Upper lobe of left lung (tissue), 6 donors: ENCODE data around the gene NKAIN2. TPM values are rescaled to one million over a fixed set of nuclear protein-coding genes. Genes with fewer than 3 reads are reported as not detected.

Experiments used
- ATAC-seq, 2 donors: fragments of 200-7000 bp; cut with Tn5 transposase; one replicate each; pipeline ENCODE4 v1.9.1; 2022; ENCODE audit warnings: mild to moderate bottlenecking in 2 of 2, moderate library complexity in 2 of 2; ENCODE audit not compliant: low FRiP score in 2 of 2
- DNase-seq, 2 donors: peaks; one replicate each; pipeline ENCODE4 v3.0.0-alpha.2; 2019 to 2020
- H3K27ac ChIP-seq, 4 donors: fragments of 200-600 bp; sonication (generic); one replicate each; pipeline ENCODE4 v1.5.1; 2016 to 2019
- H3K27me3 ChIP-seq, 4 donors: fragments of 200-600 bp; sonication (generic); one replicate each; pipeline ENCODE4 v1.5.1; 2017 to 2019
- H3K36me3 ChIP-seq, 4 donors: fragments of 200-600 bp; sonication (generic); one replicate each; pipeline ENCODE4 v1.5.1; 2016 to 2019
- H3K4me1 ChIP-seq, 4 donors: fragments of 200-600 bp; sonication (generic); one replicate each; pipeline ENCODE4 v1.5.1; 2018 to 2019
- H3K4me3 ChIP-seq, 4 donors: fragments of 200-600 bp; sonication (generic); one replicate each; pipeline ENCODE4 v1.5.1; 2017 to 2019; ENCODE audit warnings: mild to moderate bottlenecking in 2 of 4, moderate library complexity in 1 of 4
- H3K9me3 ChIP-seq, 4 donors: fragments of 200-600 bp; sonication (generic); one replicate each; pipeline ENCODE4 v1.5.1; 2018 to 2019
- EP300 ChIP-seq, 4 donors: sonication (generic); formaldehyde crosslinking; IDR thresholded peaks; one replicate each; pipeline ENCODE4 v1.5.1; 2017; ENCODE audit warnings: antibody characterized with exemption in 4 of 4, control low read depth in 2 of 4
- POLR2A ChIP-seq, 4 donors: fragments of 450-650 bp; IDR thresholded peaks; one replicate each; pipeline ENCODE4 v1.5.1; 2016 to 2017; ENCODE audit warnings: antibody characterized with exemption in 4 of 4, mild to moderate bottlenecking in 2 of 4
- POLR2AphosphoS5 ChIP-seq, 2 donors: sonication (generic); formaldehyde crosslinking; IDR thresholded peaks; one replicate each; pipeline ENCODE4 v1.5.1; 2017; ENCODE audit warnings: antibody characterized with exemption in 2 of 2
- WGBS, 2 donors: methylation state at CpG; one replicate each; pipeline ENCODE4 v1.1.5; 2017 to 2018; 5-methylcytosine and 5-hydroxymethylcytosine counted together
- total RNA-seq, 6 donors: library from RNA; depleted of rRNA in 4 of 6; stranded (reverse); fragments of >200 nt in 4 of 6; gene quantifications; one replicate each; pipeline versions ENCODE4 v1.1.0 to v1.2.1, GENCODE V29; 2016 to 2021
- TF ChIP-seq, protein P1 (sequence below), 6 experiments: fragments of 450-650 bp in 4 of 6; fragments of 200-600 bp in 2 of 6; sonication (generic) in 2 of 6; IDR thresholded peaks; one replicate each; pipeline ENCODE4 v1.5.1; 2016 to 2019; ENCODE audit warnings: antibody characterized with exemption in 6 of 6
- donor health status: DM: no; HTN: no; CAD: no; lungs with moderate emphysema.
- donor health status: DM: no; HTN: yes; CAD: no; lungs with severe emphysema.

Gene NKAIN2
- total RNA-seq, 6 donors from 2014 or later, result 0.13 to 0.20 TPM; not detected in 4

DNA sequence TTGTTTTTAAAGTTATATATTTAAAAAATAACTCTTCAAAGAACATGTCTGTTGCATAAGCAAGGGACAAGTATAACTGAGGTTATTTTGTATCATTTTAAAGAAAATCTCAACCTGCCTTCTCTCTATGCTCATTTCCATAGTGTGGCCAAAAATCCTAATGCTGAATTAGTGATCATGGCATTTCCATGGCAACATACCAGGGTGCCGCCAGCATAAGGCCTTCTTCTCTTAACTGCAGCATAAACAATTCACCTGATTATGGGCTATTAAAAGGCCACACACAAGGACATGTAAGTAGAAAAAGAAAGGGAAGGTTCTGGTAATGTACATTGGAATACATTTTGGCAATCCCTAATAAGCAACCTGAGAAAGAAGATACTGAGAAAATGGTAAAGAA, 1063.5 kb downstream of the NKAIN2 start:
- WGBS, 2 donors, result 38 to 86% methylated on average over 1 of the region's 1 CpG
- DNase-seq (no peak), ATAC-seq (no peak)
- H3K36me3 ChIP-seq, result no peaks in the 10 kb centered on the region
- H3K4me1 ChIP-seq, result no peaks in the 10 kb centered on the region
- H3K9me3 ChIP-seq, result no peaks in the 10 kb centered on the region
- TF ChIP-seq, protein P1, sequence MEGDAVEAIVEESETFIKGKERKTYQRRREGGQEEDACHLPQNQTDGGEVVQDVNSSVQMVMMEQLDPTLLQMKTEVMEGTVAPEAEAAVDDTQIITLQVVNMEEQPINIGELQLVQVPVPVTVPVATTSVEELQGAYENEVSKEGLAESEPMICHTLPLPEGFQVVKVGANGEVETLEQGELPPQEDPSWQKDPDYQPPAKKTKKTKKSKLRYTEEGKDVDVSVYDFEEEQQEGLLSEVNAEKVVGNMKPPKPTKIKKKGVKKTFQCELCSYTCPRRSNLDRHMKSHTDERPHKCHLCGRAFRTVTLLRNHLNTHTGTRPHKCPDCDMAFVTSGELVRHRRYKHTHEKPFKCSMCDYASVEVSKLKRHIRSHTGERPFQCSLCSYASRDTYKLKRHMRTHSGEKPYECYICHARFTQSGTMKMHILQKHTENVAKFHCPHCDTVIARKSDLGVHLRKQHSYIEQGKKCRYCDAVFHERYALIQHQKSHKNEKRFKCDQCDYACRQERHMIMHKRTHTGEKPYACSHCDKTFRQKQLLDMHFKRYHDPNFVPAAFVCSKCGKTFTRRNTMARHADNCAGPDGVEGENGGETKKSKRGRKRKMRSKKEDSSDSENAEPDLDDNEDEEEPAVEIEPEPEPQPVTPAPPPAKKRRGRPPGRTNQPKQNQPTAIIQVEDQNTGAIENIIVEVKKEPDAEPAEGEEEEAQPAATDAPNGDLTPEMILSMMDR (IDR thresholded peaks at IDR 0.05), result no peak
- TF ChIP-seq POLR2A (IDR thresholded peaks at IDR 0.05) (no peak), EP300 (IDR thresholded peaks at IDR 0.05) (no peak)
- no peak overlapping the region for H3K27ac ChIP-seq
- H3K27me3 ChIP-seq, result no peaks in the 10 kb centered on the region
- no peak overlapping the region for H3K4me3 ChIP-seq

DNA sequence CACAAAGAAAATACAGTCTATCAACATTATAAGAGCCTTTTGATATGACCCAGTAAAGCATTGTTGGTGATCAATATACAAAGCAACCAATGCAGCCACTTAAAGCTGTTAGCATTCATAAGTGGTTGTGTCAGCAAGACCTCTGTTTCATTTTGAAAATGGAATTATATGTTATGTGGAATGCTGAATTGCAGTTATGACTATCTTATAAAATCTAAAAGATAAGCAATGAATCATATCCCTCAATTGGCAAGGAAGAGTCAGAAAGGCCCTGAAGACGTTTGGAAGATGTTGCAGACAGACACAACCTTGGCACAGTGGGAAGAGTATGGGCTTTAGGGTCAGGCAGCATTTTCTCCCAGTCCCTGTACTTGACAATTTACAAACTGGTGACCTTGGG, 1064.8 kb downstream of the NKAIN2 start:
- ATAC-seq (no peak), DNase-seq (no peak)
- Histone ChIP-seq H3K27me3 (no peaks in the 10 kb centered on the region), H3K27ac (no peak overlapping the region), H3K9me3 (no peaks in the 10 kb centered on the region), H3K4me1 (no peaks in the 10 kb centered on the region), H3K36me3 (no peaks in the 10 kb centered on the region), H3K4me3 (no peak overlapping the region)
- no peak for TF ChIP-seq POLR2AphosphoS5 (IDR thresholded peaks at IDR 0.05)
- no peak for TF ChIP-seq EP300 (IDR thresholded peaks at IDR 0.05)
- TF ChIP-seq, protein P1 (IDR thresholded peaks at IDR 0.05), result no peak
- no peak for TF ChIP-seq POLR2A (IDR thresholded peaks at IDR 0.05)
- WGBS, 2 donors, result 39 to 55% methylated on average over 1 of the region's 1 CpG

DNA sequence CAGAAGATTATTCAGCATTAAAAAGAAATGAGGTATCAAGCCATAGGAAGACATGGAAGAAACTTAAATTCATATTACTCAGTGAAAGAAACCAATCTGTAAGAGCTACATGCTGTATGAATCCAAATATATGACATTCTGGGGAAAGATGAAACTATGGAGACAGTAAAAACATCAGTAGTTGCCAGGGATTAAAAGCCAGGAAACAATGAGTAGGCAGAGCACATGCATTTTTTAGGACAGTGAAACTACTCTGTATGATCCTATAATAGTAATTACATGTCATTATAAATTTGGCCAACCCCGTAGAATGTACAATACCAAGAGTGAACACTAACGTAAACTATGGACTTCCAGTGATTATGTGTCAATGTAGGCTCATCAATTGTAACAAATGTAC, 1065.8 kb downstream of the NKAIN2 start:
- H3K27me3 ChIP-seq, result no peaks in the 10 kb centered on the region
- 49 to 56% methylated on average over 2 of the region's 2 CpGs for WGBS, 2 donors
- H3K9me3 ChIP-seq, result no peaks in the 10 kb centered on the region
- DNase-seq (no peak), ATAC-seq (no peak)
- H3K27ac ChIP-seq, result no peak overlapping the region
- H3K36me3 ChIP-seq, result no peaks in the 10 kb centered on the region
- H3K4me3 ChIP-seq, result no peak overlapping the region
- no peaks in the 10 kb centered on the region for H3K4me1 ChIP-seq
- TF ChIP-seq, protein P1 (IDR thresholded peaks at IDR 0.05), result no peak
- TF ChIP-seq POLR2A (IDR thresholded peaks at IDR 0.05), result no peak
- no peak for TF ChIP-seq EP300 (IDR thresholded peaks at IDR 0.05)
- no peak for TF ChIP-seq POLR2AphosphoS5 (IDR thresholded peaks at IDR 0.05)

DNA sequence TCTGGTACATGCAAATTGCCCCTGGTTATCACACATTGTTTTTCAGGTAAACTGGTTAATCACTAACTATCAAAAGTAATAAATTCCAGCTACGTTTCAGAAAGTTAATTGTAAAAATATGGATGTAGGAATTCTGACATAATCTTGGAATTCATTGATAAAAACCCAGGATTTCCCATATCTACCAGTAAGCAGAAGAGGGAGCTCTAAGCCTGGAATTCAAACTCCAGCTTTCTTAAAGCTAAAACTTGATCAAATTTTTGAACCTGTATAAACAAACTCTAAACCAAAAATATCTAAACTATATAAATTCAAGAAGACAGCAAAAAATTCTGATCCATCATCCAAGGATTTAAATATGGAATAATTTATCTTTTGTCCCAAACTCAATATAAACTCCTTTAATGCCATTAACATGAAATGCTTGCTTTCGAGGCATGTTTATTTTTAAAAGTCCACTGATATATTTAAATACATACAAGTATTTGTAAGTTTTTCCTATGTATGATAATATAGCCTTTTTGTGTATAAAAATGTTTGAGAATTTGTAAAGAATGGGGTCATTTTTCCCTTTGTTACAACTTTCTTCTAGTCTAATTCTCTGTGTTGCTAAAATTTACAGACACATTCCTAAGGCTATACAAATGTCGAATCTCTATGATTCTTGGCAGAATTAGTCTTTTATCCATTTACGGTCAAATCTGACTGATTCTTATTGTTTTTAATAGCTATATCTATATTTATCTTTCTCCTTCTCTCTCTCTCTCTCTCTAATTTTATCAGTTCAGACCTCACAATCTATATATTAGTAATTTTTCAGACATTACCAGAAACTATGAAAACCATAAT, 1067.2 kb downstream of the NKAIN2 start:
- no peaks in the 10 kb centered on the region for H3K9me3 ChIP-seq
- 50 to 52% methylated on average over 4 of the region's 4 CpGs for WGBS, 2 donors
- peak in 1 of 2 donors; percentile 50 for ATAC-seq

More for the DNA sequence above, 1067.2 kb downstream of the NKAIN2 start:
- no peak for DNase-seq
- Histone ChIP-seq H3K4me1 (no peaks in the 10 kb centered on the region), H3K27ac (no peak overlapping the region), H3K27me3 (no peaks in the 10 kb centered on the region), H3K4me3 (no peak overlapping the region), H3K36me3 (no peaks in the 10 kb centered on the region)
- TF ChIP-seq, protein P1 (IDR thresholded peaks at IDR 0.05), result peak; percentile 36 to 62 (median 51)
- no peak for TF ChIP-seq POLR2A (IDR thresholded peaks at IDR 0.05)
